H1 (cell line): ENCODE data around the gene TENT4A. TPM values are rescaled to one million over a fixed set of nuclear protein-coding genes. Genes with fewer than 3 reads are reported as not detected.

Source experiments
- CTCF ChIA-PET: fragments of 300-600 bp; sonication (Branson Sonifier 250); formaldehyde crosslinking; loops from one replicate; lab custom pipeline; 2021; ENCODE audit not compliant: partially characterized antibody; lab: Charles Lee
- POLR2A ChIA-PET: fragments of 300-600 bp; sonication (Branson Sonifier 250); formaldehyde crosslinking; loops from one replicate; lab custom pipeline; 2021; ENCODE audit warnings: inconsistent platforms; ENCODE audit not compliant: partially characterized antibody; lab: Charles Lee
- DNase-seq, 2 experiments: peaks; one replicate each; pipeline versions ENCODE4 v3.0.0 to v3.0.0-alpha.2; 2010 to 2022; ENCODE audit warnings: low spot score in 2 of 2, low read depth in 1 of 2, mixed read lengths in 1 of 2
- FAIRE-seq: peaks from 2 replicates; lab custom pipeline; 2011; peaks lifted over from hg19 to GRCh38; lab: Jason Lieb, UNC
- H2AFZ ChIP-seq: 2 replicates; pipeline ENCODE4 v1.8.1; 2012; ENCODE audit warnings: low read length, inconsistent platforms
- H2AK5ac ChIP-seq: 2 replicates; pipeline ENCODE4 v1.6.1; 2013; ENCODE audit warnings: low read depth, low read length
- H2BK120ac ChIP-seq: replicated peaks from 2 replicates; pipeline ENCODE3; 2013; ENCODE audit warnings: low read depth, low read length, inconsistent platforms
- H2BK12ac ChIP-seq: 2 replicates; pipeline ENCODE4 v1.6.1; 2013; ENCODE audit warnings: low read depth, low read length
- H2BK15ac ChIP-seq: 2 replicates; pipeline ENCODE4 v1.6.1; 2013; ENCODE audit warnings: low read length
- H2BK20ac ChIP-seq: 2 replicates; pipeline ENCODE4 v1.6.1; 2013; ENCODE audit warnings: low read length
- H2BK5ac ChIP-seq: 2 replicates; pipeline ENCODE4 v1.6.1; 2013; ENCODE audit warnings: low read depth, low read length
- H3K14ac ChIP-seq: 2 replicates; pipeline ENCODE4 v1.6.1; 2013; ENCODE audit warnings: inconsistent platforms; ENCODE audit not compliant: insufficient read length
- H3K18ac ChIP-seq: 2 replicates; pipeline ENCODE4 v1.6.1; 2013; ENCODE audit warnings: low read length; ENCODE audit errors: extremely low read depth
- H3K23ac ChIP-seq: 2 replicates; pipeline ENCODE4 v1.6.1; 2013; ENCODE audit warnings: inconsistent platforms; ENCODE audit not compliant: insufficient read length
- H3K23me2 ChIP-seq: 2 replicates; pipeline ENCODE4 v1.6.1; 2013; ENCODE audit warnings: low read depth, low read length
- H3K27ac ChIP-seq: 2 replicates; pipeline ENCODE4 v1.6.1; 2011; ENCODE audit warnings: low read depth, low read length, inconsistent platforms
- H3K27me3 ChIP-seq, 4 experiments: replicated peaks in 1 of 4; 1 replicate in 1 of 4; 2 replicates in 3 of 4; pipeline versions ENCODE4 v1.6.1 to v1.8.1; 2011 to 2013; ENCODE audit warnings: low read length in 3 of 4, mild to moderate bottlenecking in 3 of 4, inconsistent platforms in 2 of 4, mixed read lengths in 2 of 4, moderate library complexity in 1 of 4; ENCODE audit not compliant: control insufficient read depth in 3 of 4, insufficient read depth in 3 of 4; ENCODE audit errors: extremely low read depth in 1 of 4
- H3K36me3 ChIP-seq, 4 experiments: 2 replicates each; pipeline versions ENCODE4 v1.6.1 to v1.8.1; 2011 to 2013; ENCODE audit warnings: mild to moderate bottlenecking in 4 of 4, low read length in 3 of 4, moderate library complexity in 2 of 4, control low read depth in 1 of 4, inconsistent platforms in 1 of 4; ENCODE audit not compliant: insufficient read depth in 4 of 4, control insufficient read depth in 2 of 4
- H3K4ac ChIP-seq: replicated peaks from 2 replicates; pipeline ENCODE3; 2013; ENCODE audit warnings: low read length, low read depth, mixed read lengths, inconsistent platforms; ENCODE audit not compliant: insufficient read length
- H3K4me1 ChIP-seq, 4 experiments: replicated peaks in 1 of 4; 1 replicate in 1 of 4; 2 replicates in 3 of 4; pipeline versions ENCODE4 v1.6.1 to v1.8.1; 2011 to 2013; ENCODE audit warnings: low read length in 3 of 4, inconsistent platforms in 2 of 4, mixed read lengths in 1 of 4; ENCODE audit not compliant: insufficient read depth in 4 of 4, control insufficient read depth in 3 of 4
- H3K4me2 ChIP-seq, 2 experiments: 2 replicates each; pipeline versions ENCODE4 v1.6.1 to v1.8.1; 2011 to 2013; ENCODE audit warnings: low read depth in 2 of 2, low read length in 2 of 2, control low read depth in 1 of 2, inconsistent platforms in 1 of 2, mild to moderate bottlenecking in 1 of 2; ENCODE audit not compliant: insufficient read depth in 1 of 2
- H3K4me3 ChIP-seq, 4 experiments: fragments of 200-600, 300-600 bp in 1 of 4; sonication (generic), shearing (Covaris generic), sonication (Bioruptor Twin) in 1 of 4; 2 replicates each; pipeline versions ENCODE4 v1.5.1 to v1.8.1; 2011 to 2016; ENCODE audit warnings: low read length in 4 of 4, low read depth in 3 of 4, control low read depth in 2 of 4, inconsistent platforms in 2 of 4, mild to moderate bottlenecking in 2 of 4, mixed read lengths in 1 of 4, moderate library complexity in 1 of 4; ENCODE audit not compliant: insufficient read depth in 2 of 4; ENCODE audit errors: extremely low read depth in 1 of 4
- H3K56ac ChIP-seq: replicated peaks from 2 replicates; pipeline ENCODE3; 2013; ENCODE audit warnings: low read depth, mild to moderate bottlenecking, mixed read lengths, low read length, inconsistent platforms; ENCODE audit not compliant: insufficient read length
- H3K79me1 ChIP-seq: 2 replicates; pipeline ENCODE4 v1.6.1; 2013; ENCODE audit warnings: low read depth, low read length, control low read depth
- H3K79me2 ChIP-seq, 2 experiments: 2 replicates each; pipeline versions ENCODE4 v1.6.1 to v1.8.1; 2012 to 2013; ENCODE audit warnings: low read length in 2 of 2, mild to moderate bottlenecking in 2 of 2, inconsistent platforms in 1 of 2; ENCODE audit not compliant: insufficient read depth in 2 of 2, control insufficient read depth in 1 of 2
- H3K9ac ChIP-seq, 4 experiments: replicated peaks in 1 of 4; 1 replicate in 1 of 4; 2 replicates in 3 of 4; pipeline versions ENCODE4 v1.6.1 to v1.8.1; 2011 to 2013; ENCODE audit warnings: low read depth in 3 of 4, low read length in 3 of 4, control low read depth in 2 of 4, mild to moderate bottlenecking in 2 of 4, moderate library complexity in 2 of 4, inconsistent platforms in 1 of 4; ENCODE audit errors: extremely low read depth in 1 of 4
- H3K9me3 ChIP-seq, 2 experiments: 2 replicates each; pipeline versions ENCODE4 v1.6.1 to v1.8.1; 2012 to 2013; ENCODE audit warnings: mild to moderate bottlenecking in 2 of 2, moderate library complexity in 2 of 2, control low read depth in 1 of 2, inconsistent platforms in 1 of 2, low read depth in 1 of 2, low read length in 1 of 2, mixed read lengths in 1 of 2; ENCODE audit not compliant: insufficient read depth in 2 of 2
- H4K20me1 ChIP-seq, 2 experiments: replicated peaks in 1 of 2; 2 replicates each; pipeline versions ENCODE3 to v1.8.1; 2011 to 2013; ENCODE audit warnings: inconsistent platforms in 2 of 2, low read length in 2 of 2, mild to moderate bottlenecking in 1 of 2; ENCODE audit not compliant: insufficient read depth in 2 of 2, control insufficient read depth in 1 of 2
- H4K5ac ChIP-seq: 2 replicates; pipeline ENCODE4 v1.6.1; 2013; ENCODE audit warnings: low read length, low read depth, mixed read lengths, inconsistent platforms; ENCODE audit not compliant: insufficient read length
- H4K8ac ChIP-seq: 2 replicates; pipeline ENCODE4 v1.8.0; 2013; ENCODE audit warnings: mild to moderate bottlenecking, moderate library complexity, low read length, inconsistent platforms; ENCODE audit not compliant: insufficient read depth; ENCODE audit errors: extremely low read depth
- H4K91ac ChIP-seq: replicated peaks from 2 replicates; pipeline ENCODE3; 2013; ENCODE audit warnings: low read length, mixed read lengths, inconsistent platforms; ENCODE audit not compliant: insufficient read length
- CHD2 ChIP-seq: IDR thresholded peaks from 2 replicates; pipeline ENCODE4 v1.6.1; 2012; ENCODE audit warnings: low read length, improper control_type of control experiment
- CREB1 ChIP-seq: IDR thresholded peaks from 2 replicates; pipeline ENCODE4 v1.6.1; 2012; ENCODE audit warnings: inconsistent platforms
- HDAC6 ChIP-seq: IDR thresholded peaks from one replicate; pipeline ENCODE4 v1.7.1; 2012; ENCODE audit warnings: low read depth, mild to moderate bottlenecking, inconsistent platforms, low read length, moderate library complexity
- WGBS, 2 experiments: shearing (Covaris generic) in 1 of 2; methylation state at CpG; one replicate each; pipeline versions ENCODE4 v1.1.6 to v1.1.7; 2013 to 2015; ENCODE audit warnings: low lambda C conversion rate in 2 of 2, mixed read lengths in 2 of 2, inconsistent platforms in 1 of 2, low coverage in 1 of 2, missing lambda C conversion rate in 1 of 2; ENCODE audit not compliant: insufficient replicate concordance in 2 of 2, insufficient coverage in 1 of 2, insufficient read length in 1 of 2; ENCODE audit errors: extremely low coverage in 1 of 2, missing lambda C conversion rate in 1 of 2; 5-methylcytosine and 5-hydroxymethylcytosine counted together
- polyA plus RNA-seq, 7 experiments: library from polyadenylated mRNA; depleted of rRNA in 3 of 7; stranded (reverse) in 5 of 7; unstranded in 2 of 7; fragments of >200 nt in 5 of 7; fragments of 200-250 nt in 2 of 7; gene quantifications; 1 replicate in 5 of 7; 2 replicates in 1 of 7; 4 replicates in 1 of 7; pipeline versions ENCODE4 v1.2.1 to v1.2.3, GENCODE V29; 2011 to 2013; ENCODE audit warnings: missing spikeins in 2 of 7, mixed read lengths in 2 of 7
- total RNA-seq: library from RNA; stranded (reverse); fragmentation: NEBNext Ultra II Directional; extraction: Animal tissue kit (Norgen Biotek cat#: 25700); gene quantifications from 2 replicates; pipeline ENCODE4 v1.2.1, GENCODE V29; 2021

TENT4A gene
- total and polyA plus RNA-seq, 2 of the 8 experiments (the other 6 are each of a cell fraction or from before 2014, with no cell fraction given) = 8.9 to 25.1 TPM

- ChIA-PET POLR2A (interaction anchor here (1.3 kb wide), 1 partner anchor 31 kb away, joined by 3 read pairs; no protein-coding TSS in a partner anchor), CTCF (no interaction called here)
- Histone ChIP-seq H2AK5ac (no peak overlapping the region), H4K20me1 (no peaks in the 10 kb centered on the region), H3K4me2 (no peak overlapping the region), H2AFZ (no peak overlapping the region), H3K56ac (no peak overlapping the region), H3K9me3 (peaks cover 12 to 19% of the 10 kb centered on the region in 2 experiments), H4K91ac (no peak overlapping the region), H3K23ac (no peak overlapping the region), H2BK5ac (no peak overlapping the region), H3K18ac (no peak overlapping the region), H3K14ac (no peak overlapping the region), H3K79me2 (no peaks in the 10 kb centered on the region), H3K23me2 (no peaks in the 10 kb centered on the region), H4K5ac (no peak overlapping the region), H3K79me1 (no peaks in the 10 kb centered on the region), H3K4me3 (no peak overlapping the region), H2BK120ac (no peak overlapping the region), H3K9ac (no peak overlapping the region), H2BK12ac (no peak overlapping the region), H3K4ac (no peak overlapping the region), H3K4me1 (no peaks in the 10 kb centered on the region), H3K27ac (no peak overlapping the region), H4K8ac (no peak overlapping the region), H2BK15ac (no peak overlapping the region), H3K36me3 (peaks cover 0 to 17% (median 1%) of the 10 kb centered on the region in 4 experiments; a peak in 4 of 8 replicates), H2BK20ac (no peak overlapping the region), H3K27me3 (no peaks in the 10 kb centered on the region; a peak in 1 of 7 replicates)
- TF ChIP-seq HDAC6 (no peak), CHD2 (no peak), CREB1 (no peak)
- no peak for FAIRE-seq
- WGBS, 2 experiments = 93% methylated on average over 3 of the region's 3 CpGs; no CpG with 5 or more reads in 1 of the 2 experiments
- no peak for DNase-seq
Observed at GRCh38 chr5:6674421-6674820, 38.8 kb upstream of the TENT4A start.
